HG03139 (cell line): ENCODE results near the gene NAA80.

Experiments
- ATAC-seq: cut with Tn5 transposase; IDR thresholded peaks from one replicate; pipeline ENCODE4 v1.9.1; 2021; ENCODE audit not compliant: unreplicated experiment

NAA80 gene

DNA sequence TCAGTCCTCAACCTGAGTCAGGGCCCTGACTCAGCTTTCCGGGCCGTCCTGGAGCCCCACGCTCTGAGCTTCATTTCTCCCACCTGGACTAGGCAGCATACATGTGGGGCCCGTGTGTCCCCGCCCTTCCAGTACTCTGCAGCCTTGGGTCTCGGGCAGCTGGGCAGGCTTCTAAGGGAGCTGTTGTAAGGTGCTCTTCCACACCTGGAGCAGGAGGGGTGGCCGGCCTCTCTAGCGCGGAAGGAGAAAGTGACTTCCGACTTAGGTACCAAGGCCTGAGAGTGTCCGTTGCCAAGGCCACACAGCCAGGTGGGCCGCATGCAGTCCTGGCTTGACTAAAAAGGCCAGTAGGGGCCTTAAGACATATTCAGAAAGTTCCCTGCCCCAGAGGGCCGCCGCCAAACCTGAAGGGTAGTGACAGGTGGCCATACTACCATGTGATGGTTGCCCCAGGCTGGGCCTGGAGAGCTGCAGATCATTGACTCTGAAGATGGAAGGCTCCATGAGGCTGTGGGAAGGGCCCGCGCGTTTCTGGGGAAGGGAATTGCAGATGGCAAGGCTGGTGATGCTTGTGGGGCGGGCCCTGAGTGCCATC, 39.7 kb downstream of the NAA80 start:
- ATAC-seq, result peak; percentile 13

- ATAC-seq, result no peak
Measured at GRCh38 chr3:50258979-50259378, 40.2 kb downstream of the NAA80 start.

DNA sequence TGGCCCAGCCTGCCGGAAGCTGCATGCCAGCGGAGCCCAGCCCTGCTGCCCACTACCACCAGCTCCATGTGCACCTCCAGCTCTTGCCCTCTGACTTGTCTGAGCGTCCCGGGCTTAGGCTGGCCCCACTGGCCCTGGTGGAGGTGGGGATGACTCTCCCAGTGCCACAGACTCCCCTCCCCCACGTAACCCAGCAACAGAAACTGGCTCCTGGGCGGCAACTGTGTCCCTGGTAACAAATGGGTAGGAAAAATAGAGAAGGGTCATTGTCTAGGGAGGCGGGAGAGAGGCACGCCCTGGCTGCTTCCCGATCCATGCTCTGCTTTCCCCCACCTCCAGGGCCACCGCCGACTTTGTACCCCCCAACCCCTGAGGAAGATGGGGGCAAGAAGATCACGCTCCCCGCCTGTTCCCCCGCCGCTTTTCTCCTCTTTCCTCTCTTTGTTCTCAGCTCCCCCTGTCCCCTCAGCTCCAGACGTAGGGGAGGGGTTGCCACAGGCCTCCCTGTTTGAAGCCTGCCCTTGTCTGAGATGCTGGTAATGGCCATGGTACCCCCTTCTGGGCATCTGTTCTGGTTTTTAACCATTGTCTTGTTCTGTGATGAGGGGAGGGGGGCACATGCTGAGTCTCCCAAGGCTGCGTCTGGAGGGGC, 41.0 kb downstream of the NAA80 start:
- ATAC-seq, result no peak

- ATAC-seq, result no peak
Measured at GRCh38 chr3:50256978-50257890, 42.0 kb downstream of the NAA80 start.

DNA sequence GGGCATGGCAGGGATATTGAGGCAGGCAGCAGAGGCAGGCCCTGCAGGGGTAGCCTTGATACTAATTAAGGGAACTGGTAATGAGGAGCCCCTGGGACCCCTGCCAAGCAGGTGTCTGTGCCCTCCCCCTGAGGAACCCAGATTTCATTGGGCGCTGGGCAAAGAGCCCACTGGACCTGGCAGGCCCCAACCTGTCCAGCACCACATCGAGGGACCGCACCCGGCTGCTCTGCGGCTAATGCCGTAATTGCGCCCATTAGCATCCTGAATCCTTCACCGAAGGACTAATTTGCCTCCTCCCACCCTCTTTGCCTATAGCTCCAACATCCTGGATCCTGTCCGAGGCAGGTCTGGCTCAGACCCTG, 44.0 kb downstream of the NAA80 start:
- no peak for ATAC-seq

GRCh38 chr3:50254577-50255250, 44.5 kb downstream of the NAA80 start:
- no peak for ATAC-seq

GRCh38 chr3:50251220-50251619, 48.0 kb downstream of the NAA80 start:
- no peak for ATAC-seq

- no peak for ATAC-seq
Measured at GRCh38 chr3:50250514-50250913, 48.7 kb downstream of the NAA80 start.

- ATAC-seq, result no peak
Measured at GRCh38 chr3:50249457-50249856, 49.7 kb downstream of the NAA80 start.

DNA sequence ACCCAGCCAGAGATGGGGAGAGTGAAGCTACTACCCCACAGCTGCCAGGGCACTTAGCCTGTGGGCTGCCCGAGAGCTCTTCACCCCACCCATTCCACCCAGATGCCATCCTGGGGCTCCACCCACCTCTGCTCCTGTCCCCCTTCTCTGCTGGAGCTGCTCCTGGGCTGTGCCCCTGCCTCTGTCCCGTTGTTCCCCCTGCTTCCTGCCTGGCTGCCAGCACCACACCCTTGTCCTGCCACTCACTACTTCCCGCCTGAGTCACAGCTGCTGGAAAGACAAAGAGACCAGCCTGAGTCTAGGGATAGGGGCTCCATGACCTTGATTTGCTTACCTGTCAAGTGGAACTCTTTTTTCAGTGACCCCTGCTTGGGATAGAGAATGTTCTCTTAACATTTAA, 50.8 kb downstream of the NAA80 start:
- ATAC-seq, result no peak

GRCh38 chr3:50246517-50246954, 52.7 kb downstream of the NAA80 start:
- peak; percentile 47 for ATAC-seq
